Panc1 (cell line): ENCODE data around the gene TMOD1.

Experiments used
- POLR2AphosphoS5 ChIP-seq: IDR thresholded peaks from 2 replicates; pipeline ENCODE4 v1.6.1; 2012; ENCODE audit warnings: mild to moderate bottlenecking, low read depth, low read length, moderate library complexity
- TCF7L2 ChIP-seq: IDR thresholded peaks from 2 replicates; pipeline ENCODE4 v1.6.1; 2011; ENCODE audit warnings: mild to moderate bottlenecking, low read depth, low read length, inconsistent platforms
- TF ChIP-seq, protein P1 (sequence below): fragments of 450-650 bp; IDR thresholded peaks from 2 replicates; pipeline ENCODE4 v1.5.1; 2017; ENCODE audit warnings: mild to moderate bottlenecking
- TF ChIP-seq, protein P2 (sequence below), 2 experiments: IDR thresholded peaks; 2 replicates each; pipeline ENCODE4 v1.6.1; 2011 to 2012; ENCODE audit warnings: low read depth in 2 of 2, control low read depth in 1 of 2, low read length in 1 of 2, mild to moderate bottlenecking in 1 of 2, moderate library complexity in 1 of 2; ENCODE audit not compliant: insufficient read depth in 1 of 2

DNA sequence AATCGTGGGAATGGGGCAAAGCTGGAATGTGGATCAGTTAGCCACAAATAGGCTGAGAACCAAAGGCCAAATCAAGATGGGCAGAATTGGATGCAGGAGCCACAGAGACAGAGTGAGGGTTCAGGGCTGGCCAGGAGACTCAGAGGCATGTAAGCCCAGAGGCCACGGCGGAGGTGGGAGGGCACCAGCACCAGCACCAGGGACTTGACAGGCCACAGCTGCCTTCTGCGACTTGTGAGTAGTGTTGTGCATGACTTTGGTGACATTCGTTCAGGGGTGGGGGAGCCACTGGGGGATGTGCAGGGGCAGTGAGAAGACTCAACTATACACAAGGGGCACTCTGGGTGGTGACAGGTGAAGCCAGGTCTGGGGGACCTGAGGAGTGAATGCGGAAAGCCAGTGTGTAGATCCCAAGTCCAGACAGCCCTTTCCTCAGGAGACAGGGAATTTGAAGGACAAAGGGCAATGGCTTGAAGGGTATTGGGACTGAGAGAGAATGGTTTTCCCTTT, 53.2 kb downstream of the TMOD1 start:
- TF ChIP-seq, protein P1, sequence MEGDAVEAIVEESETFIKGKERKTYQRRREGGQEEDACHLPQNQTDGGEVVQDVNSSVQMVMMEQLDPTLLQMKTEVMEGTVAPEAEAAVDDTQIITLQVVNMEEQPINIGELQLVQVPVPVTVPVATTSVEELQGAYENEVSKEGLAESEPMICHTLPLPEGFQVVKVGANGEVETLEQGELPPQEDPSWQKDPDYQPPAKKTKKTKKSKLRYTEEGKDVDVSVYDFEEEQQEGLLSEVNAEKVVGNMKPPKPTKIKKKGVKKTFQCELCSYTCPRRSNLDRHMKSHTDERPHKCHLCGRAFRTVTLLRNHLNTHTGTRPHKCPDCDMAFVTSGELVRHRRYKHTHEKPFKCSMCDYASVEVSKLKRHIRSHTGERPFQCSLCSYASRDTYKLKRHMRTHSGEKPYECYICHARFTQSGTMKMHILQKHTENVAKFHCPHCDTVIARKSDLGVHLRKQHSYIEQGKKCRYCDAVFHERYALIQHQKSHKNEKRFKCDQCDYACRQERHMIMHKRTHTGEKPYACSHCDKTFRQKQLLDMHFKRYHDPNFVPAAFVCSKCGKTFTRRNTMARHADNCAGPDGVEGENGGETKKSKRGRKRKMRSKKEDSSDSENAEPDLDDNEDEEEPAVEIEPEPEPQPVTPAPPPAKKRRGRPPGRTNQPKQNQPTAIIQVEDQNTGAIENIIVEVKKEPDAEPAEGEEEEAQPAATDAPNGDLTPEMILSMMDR, result no peak
- TF ChIP-seq, protein P2, sequence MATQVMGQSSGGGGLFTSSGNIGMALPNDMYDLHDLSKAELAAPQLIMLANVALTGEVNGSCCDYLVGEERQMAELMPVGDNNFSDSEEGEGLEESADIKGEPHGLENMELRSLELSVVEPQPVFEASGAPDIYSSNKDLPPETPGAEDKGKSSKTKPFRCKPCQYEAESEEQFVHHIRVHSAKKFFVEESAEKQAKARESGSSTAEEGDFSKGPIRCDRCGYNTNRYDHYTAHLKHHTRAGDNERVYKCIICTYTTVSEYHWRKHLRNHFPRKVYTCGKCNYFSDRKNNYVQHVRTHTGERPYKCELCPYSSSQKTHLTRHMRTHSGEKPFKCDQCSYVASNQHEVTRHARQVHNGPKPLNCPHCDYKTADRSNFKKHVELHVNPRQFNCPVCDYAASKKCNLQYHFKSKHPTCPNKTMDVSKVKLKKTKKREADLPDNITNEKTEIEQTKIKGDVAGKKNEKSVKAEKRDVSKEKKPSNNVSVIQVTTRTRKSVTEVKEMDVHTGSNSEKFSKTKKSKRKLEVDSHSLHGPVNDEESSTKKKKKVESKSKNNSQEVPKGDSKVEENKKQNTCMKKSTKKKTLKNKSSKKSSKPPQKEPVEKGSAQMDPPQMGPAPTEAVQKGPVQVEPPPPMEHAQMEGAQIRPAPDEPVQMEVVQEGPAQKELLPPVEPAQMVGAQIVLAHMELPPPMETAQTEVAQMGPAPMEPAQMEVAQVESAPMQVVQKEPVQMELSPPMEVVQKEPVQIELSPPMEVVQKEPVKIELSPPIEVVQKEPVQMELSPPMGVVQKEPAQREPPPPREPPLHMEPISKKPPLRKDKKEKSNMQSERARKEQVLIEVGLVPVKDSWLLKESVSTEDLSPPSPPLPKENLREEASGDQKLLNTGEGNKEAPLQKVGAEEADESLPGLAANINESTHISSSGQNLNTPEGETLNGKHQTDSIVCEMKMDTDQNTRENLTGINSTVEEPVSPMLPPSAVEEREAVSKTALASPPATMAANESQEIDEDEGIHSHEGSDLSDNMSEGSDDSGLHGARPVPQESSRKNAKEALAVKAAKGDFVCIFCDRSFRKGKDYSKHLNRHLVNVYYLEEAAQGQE (IDR thresholded peaks at IDR 0.05; ENCODE audit: insufficient read depth in 1 of 2, low read depth in 2 of 2, low read length in 1 of 2), result no peak
- TF ChIP-seq POLR2AphosphoS5, result no peak
- no peak for TF ChIP-seq TCF7L2
